ENCODE data around the gene PSMB11.

PSMB11 gene

DNA sequence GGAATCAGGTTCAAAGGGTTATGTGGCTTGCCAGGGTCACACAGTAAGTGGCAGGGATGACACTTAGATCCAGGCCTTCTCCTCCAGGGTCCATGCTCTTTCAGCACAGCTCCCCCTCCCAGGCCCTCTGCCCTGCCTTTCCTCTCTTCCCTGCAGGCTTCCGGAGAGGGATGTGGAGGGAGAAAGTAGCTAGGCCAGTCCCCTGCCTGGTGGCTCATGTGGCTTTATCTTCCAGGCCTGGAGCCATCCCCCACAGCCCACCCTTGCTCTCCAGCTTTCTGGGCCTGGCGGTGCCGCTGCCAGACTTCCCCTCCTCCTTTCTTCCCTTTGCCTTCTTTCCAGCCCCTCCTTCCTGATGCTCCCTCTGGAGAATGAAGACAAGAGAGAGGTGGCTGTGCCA is 1.7 kb downstream of the PSMB11 start:
- H3K36me3 Mint-ChIP-seq: peaks cover 0 to 4% of the 10 kb centered on the region in 2 donors
- H3K4me3 Mint-ChIP-seq: no peak overlapping the region
- H3K9me3 Mint-ChIP-seq: no peaks in the 10 kb centered on the region
- no peaks in the 10 kb centered on the region for H3K4me1 Mint-ChIP-seq
- H3K27me3 Mint-ChIP-seq: peaks cover 8% of the 10 kb centered on the region in 2 donors
- ATAC-seq (replicated peaks) (no peak), DNase-seq (no peak)
- no peak overlapping the region for H3K27ac Mint-ChIP-seq

GRCh38 chr14:23044840-23045239 is 2.8 kb downstream of the PSMB11 start:
- H3K36me3 Mint-ChIP-seq: peaks cover 0 to 4% of the 10 kb centered on the region in 2 donors
- DNase-seq (no peak), ATAC-seq (replicated peaks) (no peak)
- no peak overlapping the region for H3K4me3 Mint-ChIP-seq
- H3K9me3 Mint-ChIP-seq: no peaks in the 10 kb centered on the region
- H3K27ac Mint-ChIP-seq: no peak overlapping the region
- H3K27me3 Mint-ChIP-seq: peaks cover 8% of the 10 kb centered on the region in 2 donors
- no peaks in the 10 kb centered on the region for H3K4me1 Mint-ChIP-seq

- peaks cover 0 to 4% of the 10 kb centered on the region in 2 donors for H3K36me3 Mint-ChIP-seq
- no peak overlapping the region for H3K27ac Mint-ChIP-seq
- H3K4me3 Mint-ChIP-seq: no peak overlapping the region
- H3K27me3 Mint-ChIP-seq: peaks cover 8% of the 10 kb centered on the region in 2 donors
- H3K9me3 Mint-ChIP-seq: no peaks in the 10 kb centered on the region
- H3K4me1 Mint-ChIP-seq: no peaks in the 10 kb centered on the region
- DNase-seq: no peak
- ATAC-seq (replicated peaks): no peak
These were observed 3.7 kb downstream of the PSMB11 start for GRCh38 chr14:23045419-23046357.

- Mint-ChIP-seq H3K27me3 (peaks cover 8% of the 10 kb centered on the region in 2 donors), H3K4me3 (no peak overlapping the region), H3K36me3 (peaks cover 0 to 4% of the 10 kb centered on the region in 2 donors), H3K9me3 (no peaks in the 10 kb centered on the region), H3K27ac (no peak overlapping the region), H3K4me1 (no peaks in the 10 kb centered on the region)
- ATAC-seq (replicated peaks): no peak
- DNase-seq: no peak
These were observed 5.1 kb downstream of the PSMB11 start for GRCh38 chr14:23047034-23047634.

DNA sequence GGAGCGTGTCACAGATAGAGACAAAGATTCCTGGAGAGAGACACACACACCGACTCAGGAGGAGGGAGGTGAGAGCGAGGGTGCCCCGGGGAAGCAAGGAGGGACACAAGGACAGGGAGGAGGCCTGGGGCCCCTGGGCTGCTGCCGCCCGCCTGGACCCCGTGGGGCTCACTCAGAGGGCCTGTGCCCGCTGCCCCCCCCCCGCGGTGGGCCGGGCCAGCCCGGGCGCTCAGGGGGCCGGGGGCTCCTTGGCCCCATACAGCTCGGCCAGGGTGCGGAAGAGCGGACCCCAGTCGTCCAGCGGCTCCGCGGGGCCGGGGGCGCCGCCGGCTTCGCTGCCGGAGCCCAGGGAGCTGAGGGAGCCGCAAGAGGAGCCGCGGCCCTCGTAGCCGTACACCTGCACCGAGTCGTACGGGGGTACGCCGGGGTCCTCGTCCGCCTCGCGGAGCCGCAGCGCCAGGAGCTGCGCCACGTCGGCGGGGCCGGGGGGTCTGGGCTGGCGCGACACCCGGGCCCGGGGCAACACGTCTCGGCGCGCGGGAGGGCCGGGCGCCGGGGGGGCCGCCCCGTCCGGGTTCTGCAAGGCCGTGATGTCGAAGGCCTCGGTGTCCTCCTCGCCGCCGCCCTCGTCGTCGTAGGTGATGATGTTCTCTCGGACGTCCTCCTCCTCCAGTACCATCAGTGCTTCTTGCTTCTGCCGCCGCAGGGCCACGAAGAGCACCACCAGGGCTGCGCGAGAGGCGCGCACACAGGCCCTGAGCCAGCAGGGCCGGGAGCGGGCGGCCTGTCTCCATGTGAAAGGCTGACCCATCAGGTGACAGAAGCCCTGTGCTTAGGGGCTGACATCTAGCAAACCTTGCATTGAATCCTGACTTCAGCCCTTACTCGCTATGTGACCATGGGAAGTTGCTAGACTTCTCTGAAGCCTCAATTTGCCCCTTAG is 6.0 kb downstream of the PSMB11 start:
- Mint-ChIP-seq H3K4me3 (no peak overlapping the region), H3K9me3 (no peaks in the 10 kb centered on the region), H3K36me3 (peaks cover 0 to 4% of the 10 kb centered on the region in 2 donors), H3K27me3 (peaks cover 8% of the 10 kb centered on the region in 2 donors), H3K4me1 (no peaks in the 10 kb centered on the region), H3K27ac (no peak overlapping the region)
- ATAC-seq (replicated peaks) (no peak), DNase-seq (no peak)

- DNase-seq (no peak), ATAC-seq (replicated peaks) (no peak)
- Mint-ChIP-seq H3K27ac (no peak overlapping the region), H3K4me1 (no peaks in the 10 kb centered on the region), H3K4me3 (no peak overlapping the region), H3K27me3 (peaks cover 6 to 8% of the 10 kb centered on the region in 2 donors), H3K36me3 (peaks cover 0 to 4% of the 10 kb centered on the region in 2 donors), H3K9me3 (no peaks in the 10 kb centered on the region)
These were observed 7.0 kb downstream of the PSMB11 start for GRCh38 chr14:23049011-23049410.

GRCh38 chr14:23051141-23052057 is 9.4 kb downstream of the PSMB11 start:
- Mint-ChIP-seq H3K9me3 (no peaks in the 10 kb centered on the region), H3K36me3 (peaks cover 0 to 4% of the 10 kb centered on the region in 2 donors), H3K27ac (no peak overlapping the region), H3K4me3 (no peak overlapping the region), H3K27me3 (peaks cover 0 to 8% of the 10 kb centered on the region in 2 donors), H3K4me1 (peaks cover 7 to 9% of the 10 kb centered on the region in 2 donors)
- DNase-seq (no peak), ATAC-seq (replicated peaks) (no peak)

GRCh38 chr14:23052182-23052623 is 10.2 kb downstream of the PSMB11 start:
- peaks cover 15% of the 10 kb centered on the region in 2 donors for H3K4me1 Mint-ChIP-seq
- ATAC-seq (replicated peaks): no peak
- no peak overlapping the region for H3K4me3 Mint-ChIP-seq
- peaks cover 0 to 4% of the 10 kb centered on the region in 2 donors for H3K36me3 Mint-ChIP-seq
- no peak overlapping the region for H3K27ac Mint-ChIP-seq
- H3K9me3 Mint-ChIP-seq: no peaks in the 10 kb centered on the region
- H3K27me3 Mint-ChIP-seq: peaks cover 0 to 6% of the 10 kb centered on the region in 2 donors
- no peak for DNase-seq

DNA sequence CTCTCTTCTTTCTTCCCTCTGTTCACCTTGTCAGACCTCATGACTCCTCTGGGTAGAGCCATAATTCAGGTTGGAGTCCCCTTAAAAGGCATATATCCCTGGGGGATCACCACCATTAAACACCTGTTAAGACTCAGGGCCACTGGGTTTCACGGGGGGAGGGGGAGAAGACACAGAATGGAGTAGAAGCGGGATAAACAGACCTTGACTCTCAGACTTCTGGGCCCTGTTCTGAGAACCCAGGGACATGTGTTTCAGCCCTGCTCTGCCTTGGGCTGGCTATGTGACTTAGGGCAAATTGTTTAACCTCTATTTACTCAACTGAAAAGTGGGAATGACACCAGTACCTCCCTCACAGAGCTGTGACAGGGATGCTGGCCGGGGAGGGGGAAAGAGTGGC is 10.7 kb downstream of the PSMB11 start:
- Mint-ChIP-seq H3K4me3 (no peak overlapping the region), H3K4me1 (peaks cover 15 to 16% of the 10 kb centered on the region in 2 donors), H3K27me3 (peaks cover 0 to 1% of the 10 kb centered on the region in 2 donors), H3K27ac (no peak overlapping the region), H3K9me3 (no peaks in the 10 kb centered on the region), H3K36me3 (no peaks in the 10 kb centered on the region)
- ATAC-seq (replicated peaks) (no peak), DNase-seq (no peak)

DNA sequence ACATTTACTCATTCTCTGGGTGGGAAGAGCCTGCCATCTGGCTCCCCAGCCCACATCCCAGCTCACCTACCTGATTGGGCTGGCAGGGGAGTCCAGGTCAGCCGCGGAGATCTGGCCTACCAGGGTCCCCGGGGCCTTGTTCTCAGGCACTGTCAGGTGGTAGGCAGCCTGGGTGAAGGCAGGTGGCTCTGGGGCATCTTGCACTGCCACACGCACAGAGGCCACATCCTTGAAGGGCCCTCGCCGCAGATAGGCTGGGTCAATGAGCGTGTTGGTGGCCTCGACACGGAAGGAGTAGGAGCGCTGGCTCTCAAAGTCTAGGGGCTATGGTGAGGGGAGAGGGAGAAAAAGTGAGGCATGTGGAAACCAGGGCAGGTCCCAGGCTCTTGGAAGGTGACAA is 11.4 kb downstream of the PSMB11 start:
- H3K4me1 Mint-ChIP-seq: peaks cover 19 to 21% of the 10 kb centered on the region in 2 donors
- H3K27ac Mint-ChIP-seq: no peak overlapping the region
- ATAC-seq (replicated peaks) (no peak), DNase-seq (no peak)
- peaks cover 3 to 4% of the 10 kb centered on the region in 2 donors for H3K36me3 Mint-ChIP-seq
- no peaks in the 10 kb centered on the region for H3K9me3 Mint-ChIP-seq
- no peaks in the 10 kb centered on the region for H3K27me3 Mint-ChIP-seq
- no peak overlapping the region for H3K4me3 Mint-ChIP-seq

- DNase-seq (no peak), ATAC-seq (replicated peaks) (no peak)
- H3K36me3 Mint-ChIP-seq: peaks cover 7 to 10% of the 10 kb centered on the region in 2 donors
- H3K27me3 Mint-ChIP-seq: no peaks in the 10 kb centered on the region
- no peak overlapping the region for H3K27ac Mint-ChIP-seq
- no peak overlapping the region for H3K4me3 Mint-ChIP-seq
- peaks cover 21 to 28% of the 10 kb centered on the region in 2 donors for H3K4me1 Mint-ChIP-seq
- no peaks in the 10 kb centered on the region for H3K9me3 Mint-ChIP-seq
These were observed 12.2 kb downstream of the PSMB11 start for GRCh38 chr14:23054000-23054811.

DNA sequence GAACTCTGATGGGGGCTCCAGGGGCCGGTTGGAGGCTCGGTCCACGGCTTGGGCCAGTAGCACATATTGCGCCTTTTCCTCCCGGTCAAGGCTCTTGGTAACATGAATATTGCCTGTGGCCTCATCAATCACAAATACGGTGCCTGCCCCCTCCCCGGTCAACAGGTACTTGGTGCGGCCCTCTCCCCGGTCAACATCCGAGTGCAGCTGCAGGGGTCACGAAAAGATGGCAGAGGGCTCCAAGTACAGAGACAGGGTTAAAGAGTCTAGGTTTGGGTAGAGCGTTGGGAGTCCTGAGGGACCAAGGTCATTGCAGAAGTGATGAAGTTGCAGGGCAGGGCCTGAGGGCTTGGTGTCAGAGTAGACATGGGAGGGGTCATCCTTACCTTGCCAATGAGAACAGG is 13.1 kb downstream of the PSMB11 start:
- H3K27ac Mint-ChIP-seq: no peak overlapping the region
- H3K4me1 Mint-ChIP-seq: peaks cover 25 to 31% of the 10 kb centered on the region in 2 donors
- no peak overlapping the region for H3K4me3 Mint-ChIP-seq
- no peaks in the 10 kb centered on the region for H3K27me3 Mint-ChIP-seq
- ATAC-seq (replicated peaks) (no peak), DNase-seq (no peak)
- H3K9me3 Mint-ChIP-seq: no peaks in the 10 kb centered on the region
- H3K36me3 Mint-ChIP-seq: peaks cover 12 to 16% of the 10 kb centered on the region in 2 donors

All from stimulated activated naive B cell treated with anti-CD40 and anti-IgM and Interleukin-4, amounts not matched to agents 10 μg/mL and 1 μg/mL and 100 μg/mL, for 72 hours (primary cell).